Umbilical cord (tissue), 2 donors: Measurements from ENCODE around the gene CKS2. TPM values are rescaled to one million over a fixed set of nuclear protein-coding genes. Genes with fewer than 3 reads are reported as not detected.

Experiments
- DNase-seq: peaks from one replicate; pipeline ENCODE4 v3.0.0-alpha.2; 2015; ENCODE audit warnings: low spot score
- total RNA-seq: library from RNA; depleted of rRNA; stranded (reverse); fragments of >200 nt; gene quantifications from one replicate; pipeline ENCODE4 v1.2.3, GENCODE V29; 2014; ENCODE audit warnings: low replicate concordance; ENCODE audit not compliant: insufficient read depth

The CKS2 gene
- total RNA-seq, 1 donor from 2014 or later: 8.4 TPM

- DNase-seq: no peak
These were observed 36.7 kb downstream of the CKS2 start for GRCh38 chr9:89347651-89348050.

- no peak for DNase-seq
These were observed 38.6 kb downstream of the CKS2 start for GRCh38 chr9:89349607-89350006.

GRCh38 chr9:89350988-89351557, 40.1 kb downstream of the CKS2 start:
- no peak for DNase-seq

GRCh38 chr9:89351584-89352300, 40.7 kb downstream of the CKS2 start:
- no peak for DNase-seq

GRCh38 chr9:89352451-89352850, 41.5 kb downstream of the CKS2 start:
- DNase-seq: no peak

GRCh38 chr9:89352874-89353649, 42.1 kb downstream of the CKS2 start:
- no peak for DNase-seq

GRCh38 chr9:89353989-89354388, 43.0 kb downstream of the CKS2 start:
- no peak for DNase-seq

- no peak for DNase-seq
These were observed 43.5 kb downstream of the CKS2 start for GRCh38 chr9:89354471-89354870.

GRCh38 chr9:89356782-89357181, 45.8 kb downstream of the CKS2 start:
- DNase-seq: no peak

GRCh38 chr9:89357331-89358197, 46.6 kb downstream of the CKS2 start:
- no peak for DNase-seq

- no peak for DNase-seq
These were observed 47.5 kb downstream of the CKS2 start for GRCh38 chr9:89358376-89358916.

- no peak for DNase-seq
These were observed 48.0 kb downstream of the CKS2 start for GRCh38 chr9:89358985-89359384.

GRCh38 chr9:89359751-89360261, 48.8 kb downstream of the CKS2 start:
- DNase-seq: no peak

- DNase-seq: no peak
These were observed 49.5 kb downstream of the CKS2 start for GRCh38 chr9:89360465-89360864.

- DNase-seq: no peak
These were observed 50.0 kb downstream of the CKS2 start for GRCh38 chr9:89361031-89361430.

- no peak for DNase-seq
These were observed 51.0 kb downstream of the CKS2 start for GRCh38 chr9:89361816-89362646.

GRCh38 chr9:89362647-89363310, 51.8 kb downstream of the CKS2 start:
- DNase-seq: no peak

- DNase-seq: no peak
These were observed 52.3 kb downstream of the CKS2 start for GRCh38 chr9:89363311-89363670.

- DNase-seq: no peak
These were observed 53.1 kb downstream of the CKS2 start for GRCh38 chr9:89363921-89364665.
